LNCaP clone FGC (cell line): Measurements from ENCODE around the gene TFDP2.

ENCODE experiments used
- DNase-seq: peaks from one replicate; pipeline ENCODE4 v3.0.0-alpha.2; 2011; ENCODE audit warnings: low read depth
- H3K4me3 ChIP-seq: 2 replicates; pipeline ENCODE4 v1.5.1; 2011; ENCODE audit warnings: mild to moderate bottlenecking, low read depth, low read length, control low read depth
- CTCF ChIP-seq: IDR thresholded peaks from 2 replicates; pipeline ENCODE4 v1.5.1; 2012; ENCODE audit warnings: mild to moderate bottlenecking; ENCODE audit not compliant: control insufficient read depth, insufficient read depth; ENCODE audit errors: extremely low read depth

The TFDP2 gene

GRCh38 chr3:142026333-142026732 lies 123.0 kb downstream of the TFDP2 start:
- DNase-seq: no peak
- H3K4me3 ChIP-seq: no peak overlapping the region

GRCh38 chr3:142022381-142022780 lies 127.0 kb downstream of the TFDP2 start:
- no peak for DNase-seq
- H3K4me3 ChIP-seq: no peak overlapping the region
- TF ChIP-seq CTCF: peak; percentile 27

More at GRCh38 chr3:142026333-142026732, 123.0 kb downstream of the TFDP2 start:
- TF ChIP-seq CTCF: no peak

- no peak for TF ChIP-seq CTCF
- H3K4me3 ChIP-seq: no peak overlapping the region
- no peak for DNase-seq
Observed at GRCh38 chr3:142021127-142021526, 128.2 kb downstream of the TFDP2 start.

GRCh38 chr3:142019794-142020320 lies 129.5 kb downstream of the TFDP2 start:
- DNase-seq: no peak
- TF ChIP-seq CTCF: no peak
- H3K4me3 ChIP-seq: no peak overlapping the region

- no peak overlapping the region for H3K4me3 ChIP-seq
- no peak for DNase-seq
- TF ChIP-seq CTCF: no peak
Observed at GRCh38 chr3:142013993-142014392, 135.4 kb downstream of the TFDP2 start.

- no peak overlapping the region for H3K4me3 ChIP-seq
- TF ChIP-seq CTCF: no peak
- no peak for DNase-seq
Observed at GRCh38 chr3:142013326-142013980, 135.9 kb downstream of the TFDP2 start.

- TF ChIP-seq CTCF: no peak
- peak; percentile 8 for DNase-seq
- H3K4me3 ChIP-seq: no peak overlapping the region
Observed at GRCh38 chr3:142009029-142009428, 140.3 kb downstream of the TFDP2 start.
